ENCODE results near the gene PI4KA. TPM values are rescaled to one million over a fixed set of nuclear protein-coding genes. Genes with fewer than 3 reads are reported as not detected.
"Not testable (repeated sequence)": the region's sequence is repeated elsewhere in the genome, so short reads cannot be mapped to it uniquely, and the experiment has no call there.

The PI4KA gene
- total RNA-seq, 1 donor from 2014 or later, result 113 TPM

DNA sequence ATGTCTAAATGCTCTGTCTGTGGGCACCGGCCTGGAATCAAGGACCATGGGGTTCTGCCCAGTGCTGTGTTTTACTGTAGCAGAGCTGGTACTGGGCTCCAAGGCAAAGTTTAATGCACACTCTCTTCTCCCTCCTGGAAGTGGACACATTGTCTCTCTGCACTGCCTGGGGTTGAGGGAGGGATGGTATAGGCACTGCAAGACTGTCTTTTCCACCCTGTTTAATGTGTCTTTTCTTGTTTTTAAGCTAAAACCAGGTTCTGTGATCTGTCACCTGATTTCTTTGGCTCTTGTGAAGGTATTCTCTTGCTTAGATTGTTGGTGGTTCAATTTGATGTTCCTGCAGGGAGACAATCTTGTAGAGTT lies 194.0 kb downstream of the PI4KA start:
- ATAC-seq, result no peak

DNA sequence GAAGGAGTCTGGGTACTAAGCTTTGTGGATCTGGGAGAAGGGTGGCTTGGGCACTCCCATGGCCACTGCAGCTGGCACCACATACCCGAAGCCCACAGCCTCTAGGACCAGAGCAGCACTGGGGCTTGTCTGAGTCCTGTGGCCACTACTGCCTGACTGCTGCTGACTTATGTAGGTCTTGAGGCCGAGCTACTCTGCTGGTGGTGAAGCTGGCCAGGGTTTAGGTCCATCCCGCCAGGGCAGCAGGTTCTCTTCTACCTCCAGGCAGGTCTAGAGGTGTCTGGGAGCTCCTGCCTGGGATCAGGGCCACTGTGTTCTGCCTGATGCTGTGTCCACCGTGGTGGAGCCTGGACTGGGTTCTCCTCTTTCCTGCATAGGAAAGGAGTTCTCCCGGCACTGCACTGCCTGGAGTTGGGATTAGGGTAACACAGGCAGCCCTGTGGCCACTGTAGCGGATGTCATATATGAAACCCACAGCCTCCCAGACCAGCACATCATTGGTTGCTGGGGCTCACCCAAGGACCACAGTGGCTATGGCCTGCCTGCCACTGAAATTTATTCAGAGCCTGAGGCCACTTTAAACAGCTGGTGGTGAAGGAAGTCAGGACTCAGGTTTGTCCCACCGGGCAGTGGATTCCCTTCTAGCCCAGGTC lies 194.5 kb downstream of the PI4KA start:
- Histone ChIP-seq H3K36me3 (no peaks in the 10 kb centered on the region), H3K4me1 (no peaks in the 10 kb centered on the region), H3K9me3 (no peaks in the 10 kb centered on the region), H3K27ac (no peak overlapping the region), H3K27me3 (no peaks in the 10 kb centered on the region), H3K4me3 (no peak overlapping the region)
- TF ChIP-seq, protein P1, sequence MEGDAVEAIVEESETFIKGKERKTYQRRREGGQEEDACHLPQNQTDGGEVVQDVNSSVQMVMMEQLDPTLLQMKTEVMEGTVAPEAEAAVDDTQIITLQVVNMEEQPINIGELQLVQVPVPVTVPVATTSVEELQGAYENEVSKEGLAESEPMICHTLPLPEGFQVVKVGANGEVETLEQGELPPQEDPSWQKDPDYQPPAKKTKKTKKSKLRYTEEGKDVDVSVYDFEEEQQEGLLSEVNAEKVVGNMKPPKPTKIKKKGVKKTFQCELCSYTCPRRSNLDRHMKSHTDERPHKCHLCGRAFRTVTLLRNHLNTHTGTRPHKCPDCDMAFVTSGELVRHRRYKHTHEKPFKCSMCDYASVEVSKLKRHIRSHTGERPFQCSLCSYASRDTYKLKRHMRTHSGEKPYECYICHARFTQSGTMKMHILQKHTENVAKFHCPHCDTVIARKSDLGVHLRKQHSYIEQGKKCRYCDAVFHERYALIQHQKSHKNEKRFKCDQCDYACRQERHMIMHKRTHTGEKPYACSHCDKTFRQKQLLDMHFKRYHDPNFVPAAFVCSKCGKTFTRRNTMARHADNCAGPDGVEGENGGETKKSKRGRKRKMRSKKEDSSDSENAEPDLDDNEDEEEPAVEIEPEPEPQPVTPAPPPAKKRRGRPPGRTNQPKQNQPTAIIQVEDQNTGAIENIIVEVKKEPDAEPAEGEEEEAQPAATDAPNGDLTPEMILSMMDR (IDR thresholded peaks at IDR 0.05), result no peak
- no peak for DNase-seq
- intact Hi-C loops (cut with DNase I), result no loop called here
- ATAC-seq, result no peak

More for the DNA sequence above, 194.0 kb downstream of the PI4KA start:
- Histone ChIP-seq H3K9me3 (no peaks in the 10 kb centered on the region), H3K27me3 (no peaks in the 10 kb centered on the region), H3K4me3 (no peak overlapping the region), H3K36me3 (no peaks in the 10 kb centered on the region), H3K4me1 (no peaks in the 10 kb centered on the region), H3K27ac (no peak overlapping the region)
- DNase-seq, result no peak
- intact Hi-C loops (cut with DNase I), result no loop called here
- TF ChIP-seq, protein P1 (IDR thresholded peaks at IDR 0.05), result no peak

DNA sequence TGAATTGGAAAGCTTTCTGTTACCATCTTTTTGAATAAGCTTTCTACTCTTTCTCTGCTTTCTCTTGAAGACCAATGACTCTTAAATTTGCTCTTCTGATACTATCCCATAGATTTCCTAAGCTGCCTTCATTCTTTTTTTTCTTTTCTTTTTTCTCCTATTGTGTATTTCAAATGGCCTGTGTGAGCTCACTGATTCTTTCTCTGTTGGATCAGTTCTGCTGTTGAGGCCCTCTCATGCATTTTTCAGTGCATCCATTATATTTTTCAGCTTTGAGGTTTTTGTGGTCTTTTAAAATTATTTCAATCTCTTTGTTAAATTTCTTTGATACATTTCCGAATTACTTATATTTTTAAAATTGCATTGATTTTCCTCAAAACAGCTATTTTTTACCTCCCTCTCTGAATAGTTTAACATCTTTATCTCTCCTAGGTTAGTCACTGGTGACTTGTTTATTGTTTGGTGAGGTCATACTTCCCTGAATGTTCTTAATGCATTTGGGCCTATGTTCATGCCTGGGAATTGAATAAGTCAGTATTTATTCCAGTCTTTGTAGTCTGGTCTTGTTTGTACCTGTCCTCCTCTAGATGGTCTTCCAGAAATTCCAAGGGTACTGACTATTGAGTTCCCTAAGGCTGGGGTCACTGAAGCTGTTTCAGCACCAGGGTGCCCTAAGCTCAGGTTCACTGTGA lies 195.3 kb downstream of the PI4KA start:
- no peaks in the 10 kb centered on the region for H3K9me3 ChIP-seq
- intact Hi-C loops (cut with DNase I), result no loop called here
- H3K27ac ChIP-seq, result no peak overlapping the region
- no peak overlapping the region for H3K4me3 ChIP-seq
- no peaks in the 10 kb centered on the region for H3K4me1 ChIP-seq
- TF ChIP-seq, protein P1 (IDR thresholded peaks at IDR 0.05), result no peak
- no peaks in the 10 kb centered on the region for H3K36me3 ChIP-seq
- no peak for DNase-seq
- no peaks in the 10 kb centered on the region for H3K27me3 ChIP-seq
- no peak for ATAC-seq

DNA sequence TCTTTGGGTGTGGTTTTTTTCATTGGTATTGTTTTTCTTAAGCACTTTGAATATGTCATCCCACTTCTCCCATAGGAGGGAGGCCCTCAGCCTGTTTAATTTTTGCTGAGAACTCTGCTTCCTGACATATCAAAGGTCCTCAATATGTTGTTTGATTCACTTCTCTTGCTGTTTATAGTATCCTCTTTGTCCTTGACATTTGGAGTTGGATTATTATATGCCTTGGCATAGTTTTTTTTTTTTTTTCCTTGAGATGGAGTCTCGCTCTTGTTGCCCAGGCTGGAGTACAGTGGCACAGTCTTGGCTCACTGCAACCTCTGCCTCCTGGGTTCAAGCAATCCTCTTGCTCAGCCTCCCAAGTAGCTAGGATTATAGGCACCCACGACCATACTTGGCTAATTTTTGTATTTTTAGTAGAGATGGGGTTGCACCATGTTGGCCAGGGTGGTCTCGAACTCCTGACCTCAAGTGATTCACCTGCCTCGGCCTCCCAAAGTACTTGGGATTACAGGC lies 196.0 kb downstream of the PI4KA start:
- H3K36me3 ChIP-seq; H3K27ac ChIP-seq; H3K4me1 ChIP-seq; DNase-seq; intact Hi-C loops (cut with DNase I); ATAC-seq; H3K9me3 ChIP-seq; H3K4me3 ChIP-seq; H3K27me3 ChIP-seq: not testable (repeated sequence)

DNA sequence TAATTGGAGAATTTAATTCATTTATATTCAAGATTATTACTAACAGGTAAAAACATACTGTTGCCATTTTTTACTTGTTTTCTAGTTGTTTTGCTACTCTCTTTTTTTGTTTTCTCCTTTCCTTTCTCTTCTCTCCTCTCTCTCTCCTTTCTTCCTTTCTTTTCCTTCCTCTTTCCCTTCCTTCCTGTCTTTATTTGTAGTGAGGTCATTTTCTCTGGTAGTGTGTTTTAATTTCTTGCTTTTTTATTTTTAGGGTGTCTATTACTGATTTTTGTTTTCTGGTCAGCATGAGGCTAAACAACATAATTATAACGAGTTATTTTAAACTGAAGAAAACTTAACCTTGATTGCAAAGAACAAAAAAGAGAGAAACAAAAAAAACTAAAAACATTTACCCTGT lies 197.1 kb downstream of the PI4KA start:
- no peak overlapping the region for H3K27ac ChIP-seq
- H3K4me1 ChIP-seq, result no peaks in the 10 kb centered on the region
- H3K27me3 ChIP-seq, result no peaks in the 10 kb centered on the region
- H3K9me3 ChIP-seq, result no peaks in the 10 kb centered on the region
- no peaks in the 10 kb centered on the region for H3K36me3 ChIP-seq
- no peak for DNase-seq
- intact Hi-C loops (cut with DNase I), result no loop called here
- H3K4me3 ChIP-seq, result no peak overlapping the region
- no peak for ATAC-seq
- TF ChIP-seq, protein P1 (IDR thresholded peaks at IDR 0.05), result no peak

DNA sequence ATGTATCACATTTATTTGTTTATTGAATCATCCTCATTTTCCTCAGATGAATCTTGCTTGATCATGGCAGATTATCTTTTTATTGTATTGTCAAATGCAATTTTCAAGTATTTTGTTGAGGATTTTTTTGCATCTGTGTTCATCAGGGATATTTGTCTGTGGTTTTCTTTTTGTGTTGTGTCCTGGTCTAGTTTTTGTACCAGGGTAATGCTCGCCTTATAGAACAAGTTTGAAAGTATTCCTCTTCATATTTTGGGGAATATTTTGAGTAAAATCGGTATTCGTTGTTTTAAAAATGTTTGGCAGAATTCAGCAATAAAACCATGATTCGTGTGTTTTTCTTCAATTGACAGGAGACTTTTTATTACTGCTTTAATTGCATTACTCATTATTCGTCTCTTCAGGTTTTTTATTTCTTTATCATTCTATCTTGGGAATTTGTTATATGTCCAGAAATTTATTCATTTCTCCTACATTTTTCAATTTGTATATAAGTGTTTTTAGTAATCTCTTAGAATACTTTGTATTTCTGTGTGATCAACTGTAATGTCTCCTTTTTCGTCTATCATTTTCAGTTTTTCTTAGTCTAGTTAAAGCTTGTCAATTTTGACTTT lies 198.1 kb downstream of the PI4KA start:
- Histone ChIP-seq H3K9me3 (no peaks in the 10 kb centered on the region), H3K36me3 (no peaks in the 10 kb centered on the region), H3K4me1 (no peaks in the 10 kb centered on the region), H3K4me3 (no peak overlapping the region), H3K27me3 (no peaks in the 10 kb centered on the region), H3K27ac (no peak overlapping the region)
- DNase-seq (no peak), ATAC-seq (no peak)
- intact Hi-C loops (cut with DNase I), result no loop called here
- TF ChIP-seq, protein P1 (IDR thresholded peaks at IDR 0.05), result no peak
